HG03442 (cell line): Measurements from ENCODE around the gene TXNRD3.

Experiments used
- ATAC-seq: cut with Tn5 transposase; IDR thresholded peaks from one replicate; pipeline ENCODE4 v1.9.1; 2021; ENCODE audit warnings: mild to moderate bottlenecking, moderate library complexity; ENCODE audit not compliant: unreplicated experiment

Gene TXNRD3

DNA sequence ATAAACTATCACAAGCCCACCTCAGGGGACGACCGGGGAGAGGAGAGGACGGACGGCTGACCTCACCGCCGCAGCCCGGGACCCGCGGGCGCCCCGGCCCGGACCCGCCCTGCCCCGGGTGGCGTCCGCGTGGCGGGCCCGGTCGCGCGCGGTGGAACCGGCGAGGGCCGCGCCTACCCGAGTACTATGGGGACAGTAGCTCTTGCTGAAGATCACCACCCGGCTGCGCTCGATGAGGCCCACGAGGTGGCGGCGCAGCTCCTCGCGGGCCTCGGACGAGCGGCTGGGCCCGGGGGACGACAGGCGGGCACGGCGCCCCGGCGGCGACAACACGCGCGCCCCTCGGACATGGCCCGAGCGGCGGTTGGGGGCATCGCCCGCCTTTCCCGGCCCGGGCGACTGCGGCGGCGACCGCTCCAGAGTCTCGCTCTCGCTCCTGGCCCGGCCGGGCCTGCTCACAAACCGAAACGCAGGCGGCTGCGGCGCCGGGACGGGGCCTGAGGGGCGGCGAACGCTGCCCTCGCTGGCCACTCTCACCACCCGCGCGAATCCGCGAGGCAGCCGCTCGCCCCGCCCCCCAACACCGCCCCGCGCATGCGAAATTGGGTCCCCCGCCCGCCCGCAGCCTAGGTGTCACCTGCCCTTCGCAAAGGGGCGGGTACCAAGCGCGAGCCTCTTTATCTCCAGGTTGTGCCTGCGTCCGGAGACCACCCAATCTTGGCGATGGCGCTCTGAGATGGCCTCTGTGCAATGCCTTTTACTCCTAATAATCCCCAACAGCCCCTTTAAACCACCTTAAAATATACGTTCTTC lies at the start of gene TXNRD3:
TSS of gene TXNRD3 (minus strand) at position 554 of the 813 bp plus-strand sequence.
- ATAC-seq: no peak

DNA sequence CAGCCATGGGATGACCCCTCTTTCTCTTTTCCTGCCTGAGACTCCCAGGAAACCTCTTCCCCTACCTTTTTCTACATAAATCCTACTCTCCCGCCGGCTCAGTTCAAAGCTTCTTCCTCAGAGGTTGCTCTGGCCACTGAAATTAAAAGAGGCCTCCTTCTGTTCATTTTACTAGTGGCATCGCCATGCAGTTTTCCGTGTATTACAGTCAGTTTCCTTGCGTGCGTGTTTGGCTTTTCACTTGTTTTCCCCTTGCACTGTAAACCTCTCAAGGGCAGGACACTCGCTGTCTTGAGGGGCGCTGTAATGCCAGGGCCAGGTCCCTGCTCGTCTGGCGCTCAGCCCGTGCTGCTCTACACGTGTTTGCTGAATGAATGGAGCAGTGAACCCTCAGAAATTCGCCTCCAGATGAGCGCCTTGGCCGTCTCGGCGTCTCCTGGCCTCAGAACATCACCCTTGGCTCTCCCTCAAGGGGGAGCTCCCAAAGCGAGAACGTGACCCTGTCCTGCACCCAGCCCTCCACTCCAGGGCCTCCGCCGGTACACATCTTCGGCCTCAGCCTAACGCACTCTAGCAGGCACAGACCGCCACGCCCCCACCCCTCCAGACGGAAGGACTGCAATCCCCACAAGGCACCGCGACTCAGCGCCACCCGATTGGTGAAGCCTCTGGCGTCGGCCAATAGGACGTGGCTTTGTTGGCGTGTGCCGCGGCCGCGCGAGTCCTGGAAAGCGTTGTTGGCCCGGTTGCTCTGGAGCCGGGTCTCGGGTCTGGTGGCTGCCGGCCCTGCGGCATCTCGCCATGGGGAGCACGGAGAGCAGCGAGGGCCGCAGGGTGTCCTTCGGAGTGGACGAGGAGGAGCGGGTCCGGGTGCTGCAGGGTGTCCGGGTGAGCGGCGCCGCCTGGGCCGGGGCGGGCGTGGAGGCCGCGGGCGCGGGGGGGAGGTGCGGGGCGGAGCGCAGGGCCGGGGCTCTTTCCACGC lies 48.9 kb upstream of the TXNRD3 start, which contains the start of gene CHCHD6:
TSS of gene CHCHD6 (plus strand) at position 729 of the 982 bp plus-strand sequence. CDS start at position 802, 73 bp downstream.
- ATAC-seq: peak; percentile 96

DNA sequence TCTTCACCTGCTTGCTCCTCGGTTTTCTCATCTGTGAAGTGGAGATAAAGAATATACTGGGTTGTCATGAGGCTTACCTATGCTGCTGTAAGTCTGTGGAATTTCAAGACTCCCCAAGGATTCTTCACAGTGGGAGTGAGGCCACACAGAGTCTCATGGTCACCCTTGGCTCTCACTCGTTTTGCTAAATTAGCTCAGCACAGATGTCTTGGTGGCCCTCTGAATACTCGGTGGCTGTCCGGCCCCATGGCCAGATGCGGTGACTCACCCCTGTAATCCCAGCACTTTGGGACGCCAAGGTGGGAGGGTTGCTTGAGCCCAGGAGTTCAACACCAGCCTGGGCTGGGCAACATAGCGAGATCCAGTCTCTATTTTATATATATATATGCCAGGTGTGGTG lies 44.1 kb upstream of the TXNRD3 start:
- ATAC-seq: no peak

DNA sequence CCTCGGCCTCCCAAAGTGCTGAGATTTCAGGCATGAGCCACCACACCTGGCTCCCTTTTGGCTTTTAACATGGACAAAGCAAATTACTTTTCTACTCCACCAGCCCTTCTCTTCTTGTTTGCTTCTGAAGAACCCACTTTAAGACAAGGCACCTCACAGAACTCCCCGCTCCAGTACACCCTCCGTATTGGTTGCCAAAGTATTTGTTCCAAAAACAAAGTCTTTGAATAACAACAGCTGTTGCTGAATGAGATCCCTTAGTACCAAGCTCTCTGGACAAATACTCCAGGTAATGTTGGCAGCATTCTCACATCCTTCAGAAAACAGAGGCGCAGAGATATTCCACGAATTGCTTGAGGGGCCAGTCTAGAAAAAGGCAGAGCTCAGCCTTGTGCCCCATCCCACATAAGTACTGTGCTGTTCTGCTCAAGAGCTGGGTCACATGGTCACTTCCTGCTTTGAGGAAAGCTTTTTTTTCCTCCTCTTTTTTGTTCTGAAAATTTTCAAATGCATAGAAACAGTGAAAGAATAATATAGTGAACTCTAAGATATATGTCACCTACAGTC lies 41.9 kb upstream of the TXNRD3 start:
- ATAC-seq: no peak

DNA sequence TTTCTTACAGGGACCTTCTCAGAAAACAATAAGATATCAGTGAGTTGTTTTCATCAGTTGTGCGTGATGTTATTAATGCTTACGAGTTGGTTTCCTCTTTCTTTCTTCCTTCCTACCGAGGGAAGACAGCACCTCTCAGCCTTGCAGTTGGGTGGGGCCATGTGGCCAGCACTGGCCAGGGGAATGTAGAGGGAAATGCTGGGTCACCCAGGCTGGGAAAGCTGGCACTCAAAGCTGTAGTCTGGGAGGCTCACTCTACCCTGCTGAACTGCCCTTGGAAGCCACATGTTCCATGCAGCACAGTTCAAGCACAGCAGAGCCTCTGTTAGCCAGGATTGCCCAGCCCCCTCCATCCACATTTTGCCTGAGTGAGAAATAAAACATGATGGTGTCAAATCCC lies 39.0 kb upstream of the TXNRD3 start:
- no peak for ATAC-seq

DNA sequence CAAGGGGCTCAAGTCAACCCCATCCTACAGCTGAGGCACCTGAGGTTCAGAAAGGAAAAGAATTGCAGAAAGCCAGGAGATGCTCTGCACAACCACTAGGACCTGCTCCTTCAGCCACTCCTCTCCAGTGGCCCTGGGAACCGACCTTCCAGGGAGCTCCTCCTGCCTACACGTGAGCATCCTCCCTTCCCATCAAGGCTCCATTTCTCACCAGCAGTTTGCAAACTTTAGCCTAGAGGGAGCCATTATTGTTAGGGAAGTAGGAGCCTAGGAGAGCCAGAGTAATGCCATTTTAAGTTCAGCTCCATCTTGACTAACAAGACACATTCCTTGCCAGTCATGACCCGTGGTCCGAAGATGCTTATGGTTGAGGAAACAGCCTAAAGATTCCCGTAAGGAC lies 37.9 kb upstream of the TXNRD3 start:
- no peak for ATAC-seq

DNA sequence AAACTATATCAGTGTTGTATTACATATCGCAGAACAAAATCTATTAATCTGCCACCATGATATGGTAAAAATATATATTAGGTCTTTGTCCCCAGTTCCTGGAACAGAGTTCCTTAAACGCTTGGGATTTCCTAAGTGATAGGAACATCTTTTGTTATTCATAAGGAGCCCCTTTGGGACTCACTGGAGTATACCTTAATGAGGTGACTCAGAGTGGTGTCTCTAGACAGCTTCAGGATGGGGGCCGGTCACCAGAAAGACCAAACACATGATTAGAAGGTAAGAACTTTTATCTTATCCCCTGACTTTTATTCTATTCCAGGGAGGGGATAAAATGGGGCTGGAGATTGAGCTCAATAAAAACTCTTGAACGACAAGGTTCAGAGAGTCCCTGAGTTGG lies 36.8 kb upstream of the TXNRD3 start:
- no peak for ATAC-seq

DNA sequence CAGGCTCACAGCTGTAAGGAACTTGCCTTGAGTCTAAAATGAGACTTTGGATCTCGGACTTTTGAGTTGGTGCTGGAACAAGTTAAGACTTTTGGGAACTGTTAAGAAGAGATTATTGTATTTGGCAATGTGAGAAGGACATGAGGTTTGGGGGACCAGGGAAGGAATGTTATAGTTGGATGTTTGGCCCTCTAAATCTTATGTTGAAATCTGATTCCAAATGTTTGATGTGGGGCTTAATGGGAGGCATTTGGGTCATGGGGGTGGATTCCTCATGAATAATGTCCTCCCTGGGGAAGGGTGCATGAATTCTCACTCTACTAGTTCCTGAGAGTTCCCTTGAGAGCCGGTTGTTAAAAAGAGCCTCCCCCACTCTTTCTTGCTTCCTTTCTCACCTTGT lies 30.6 kb upstream of the TXNRD3 start:
- ATAC-seq: no peak

DNA sequence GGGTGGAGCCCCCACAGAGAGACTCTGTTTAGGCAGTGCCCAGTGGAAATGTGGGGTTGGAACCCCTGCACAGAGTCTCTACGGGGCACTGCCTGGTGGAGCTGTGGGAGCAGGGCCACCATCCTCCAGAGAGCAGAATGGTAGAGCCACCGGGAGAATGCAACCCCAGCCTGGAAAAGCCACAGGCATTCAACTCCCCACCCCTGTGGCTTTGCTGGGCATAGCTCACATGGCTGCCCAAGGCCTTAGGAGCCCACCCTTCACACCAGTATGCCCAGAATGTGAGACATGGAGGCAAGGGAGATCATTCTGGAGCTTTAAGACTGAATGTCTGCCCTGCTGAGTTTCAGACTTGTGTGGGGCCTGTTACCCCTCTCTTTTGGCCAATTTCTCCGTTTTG lies 30.1 kb upstream of the TXNRD3 start:
- ATAC-seq: no peak

DNA sequence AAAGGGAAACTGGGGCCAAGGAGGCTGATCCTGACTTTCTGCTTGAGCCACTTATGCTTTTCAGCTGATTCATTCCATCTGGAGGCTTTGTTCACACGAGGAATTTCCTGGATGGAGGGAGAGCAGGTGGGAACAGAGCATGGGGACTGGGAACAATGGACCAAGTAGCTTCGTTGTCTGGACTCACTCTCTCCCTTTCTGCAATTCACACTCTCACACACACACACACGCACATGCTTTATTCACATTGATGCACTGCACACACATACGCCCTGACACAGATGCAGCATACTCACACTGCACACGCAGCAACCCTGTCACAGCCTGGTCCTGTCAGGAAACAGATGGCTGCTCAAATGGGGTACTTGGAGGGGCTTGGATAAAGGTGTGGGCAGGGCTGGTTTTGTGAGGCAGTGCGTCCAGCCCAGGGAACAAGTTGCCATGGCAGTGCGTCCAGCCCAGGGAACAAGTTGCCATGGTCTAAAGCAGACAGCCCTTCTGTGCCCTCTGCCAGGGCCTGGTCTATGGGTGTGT lies 29.4 kb upstream of the TXNRD3 start:
- ATAC-seq: no peak

DNA sequence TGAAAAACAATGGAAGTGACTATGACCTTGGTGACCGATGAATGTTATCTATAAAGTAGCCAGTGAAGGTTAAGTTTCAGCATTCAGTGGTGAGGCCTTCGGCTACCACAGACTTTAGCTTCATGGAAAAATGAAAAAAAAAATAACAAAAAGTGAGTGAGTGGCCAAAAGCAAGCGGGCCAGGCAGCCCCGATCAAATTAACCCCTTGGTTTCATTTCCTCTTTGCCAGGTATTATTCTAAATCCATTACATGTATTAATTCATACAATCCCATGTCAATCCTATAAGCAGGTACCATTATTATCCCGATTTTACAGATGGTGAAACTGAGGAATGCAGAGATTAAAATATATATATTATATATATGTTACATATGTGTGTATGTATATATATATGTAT lies 28.1 kb upstream of the TXNRD3 start:
- ATAC-seq: no peak

DNA sequence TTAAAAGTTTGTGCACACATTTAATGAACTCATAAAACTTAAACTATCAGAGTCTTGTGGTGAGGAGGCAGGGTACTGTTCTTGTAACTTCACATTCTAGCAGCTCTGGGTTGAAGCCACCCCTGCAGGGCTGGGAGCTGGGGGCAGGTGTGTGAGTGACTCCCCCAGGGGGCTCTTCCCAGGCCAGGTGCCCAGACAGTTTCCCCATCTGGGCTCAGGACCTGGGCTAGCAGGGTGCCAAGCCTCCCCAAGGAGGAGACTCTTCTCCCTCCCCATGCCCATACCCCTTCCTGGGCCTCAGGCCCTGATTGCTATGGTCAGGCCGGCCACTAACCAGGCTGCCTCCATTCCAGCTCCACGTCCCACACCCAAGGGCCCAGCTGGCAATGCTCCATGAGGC lies 27.1 kb upstream of the TXNRD3 start:
- ATAC-seq: no peak

DNA sequence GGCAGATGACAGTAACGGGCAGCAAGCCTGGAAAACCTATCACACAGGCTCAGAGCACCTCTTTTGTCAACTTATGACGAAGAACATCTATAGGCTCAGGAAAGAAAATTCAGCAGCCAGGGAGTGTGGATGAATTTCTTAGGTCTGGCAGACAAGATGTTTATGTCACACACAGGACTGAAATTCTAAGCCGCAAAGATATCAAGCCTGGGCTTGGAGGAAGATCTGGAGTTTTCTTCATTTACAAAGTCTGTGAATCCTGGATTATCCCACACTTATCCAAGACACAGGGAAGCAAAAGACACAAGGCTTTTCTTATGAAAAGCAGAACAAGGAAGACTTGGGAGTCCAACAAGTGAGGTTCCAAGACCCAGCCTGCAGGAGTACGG lies 25.7 kb upstream of the TXNRD3 start:
- no peak for ATAC-seq

DNA sequence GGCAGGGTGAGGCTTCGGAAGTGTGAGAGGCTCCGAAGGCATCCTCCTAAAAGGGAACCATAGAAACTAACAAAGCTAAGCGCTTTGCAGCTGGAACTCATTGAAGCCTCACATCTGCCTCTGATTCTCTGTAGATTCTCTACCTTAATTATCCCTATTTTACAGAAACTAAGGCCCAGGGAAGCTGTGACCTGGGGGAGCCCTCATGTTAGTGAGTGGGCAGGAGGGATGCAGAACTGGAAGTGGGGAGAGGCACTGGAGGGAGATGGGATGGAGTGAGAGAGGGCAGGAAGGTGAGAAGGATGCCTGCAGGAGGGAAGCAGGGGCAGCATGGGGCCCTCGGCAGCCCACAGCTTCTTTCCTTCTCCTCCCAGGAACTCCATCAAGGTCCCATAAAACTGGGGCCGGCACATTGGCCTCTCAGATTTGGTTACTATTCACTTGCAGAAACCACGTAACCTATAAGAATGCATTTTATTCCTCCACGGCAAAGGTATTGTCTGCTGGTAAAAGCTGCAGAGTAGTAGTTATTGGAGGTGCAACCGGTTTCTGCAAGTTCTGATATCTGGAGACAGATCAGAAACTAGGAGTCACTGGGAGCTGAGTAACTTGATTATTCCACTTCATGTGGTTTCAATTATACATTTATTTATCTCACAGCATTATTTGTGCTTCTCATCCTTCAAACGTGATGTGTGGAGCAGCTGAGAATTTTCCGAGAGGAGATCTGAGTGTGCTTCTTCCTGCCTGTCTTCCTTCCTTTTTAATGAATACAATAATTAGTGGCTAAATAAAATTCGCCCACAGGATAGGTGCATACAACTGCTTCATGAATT lies 25.1 kb upstream of the TXNRD3 start:
- no peak for ATAC-seq

DNA sequence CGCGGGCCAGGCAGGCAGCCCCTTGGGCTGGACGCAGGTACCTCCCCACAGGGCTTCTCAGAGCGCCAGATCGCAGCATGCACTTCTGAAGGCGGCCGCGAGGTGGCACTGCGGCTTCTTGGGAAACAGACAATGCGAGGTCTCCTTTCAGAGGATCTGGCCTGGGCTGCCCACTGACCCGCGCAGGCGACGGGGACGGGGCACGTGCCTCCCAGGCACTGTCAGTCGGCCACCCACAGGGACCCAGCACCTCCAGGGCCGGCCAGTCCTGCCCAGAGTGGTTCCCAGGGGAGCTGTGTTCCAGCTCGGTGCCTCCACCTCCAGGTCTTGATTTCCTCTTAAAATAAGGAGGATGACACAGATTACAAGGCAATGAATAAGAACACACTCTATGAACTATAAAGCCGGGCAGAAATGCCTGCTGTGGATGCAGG lies 24.4 kb upstream of the TXNRD3 start:
- ATAC-seq: no peak

DNA sequence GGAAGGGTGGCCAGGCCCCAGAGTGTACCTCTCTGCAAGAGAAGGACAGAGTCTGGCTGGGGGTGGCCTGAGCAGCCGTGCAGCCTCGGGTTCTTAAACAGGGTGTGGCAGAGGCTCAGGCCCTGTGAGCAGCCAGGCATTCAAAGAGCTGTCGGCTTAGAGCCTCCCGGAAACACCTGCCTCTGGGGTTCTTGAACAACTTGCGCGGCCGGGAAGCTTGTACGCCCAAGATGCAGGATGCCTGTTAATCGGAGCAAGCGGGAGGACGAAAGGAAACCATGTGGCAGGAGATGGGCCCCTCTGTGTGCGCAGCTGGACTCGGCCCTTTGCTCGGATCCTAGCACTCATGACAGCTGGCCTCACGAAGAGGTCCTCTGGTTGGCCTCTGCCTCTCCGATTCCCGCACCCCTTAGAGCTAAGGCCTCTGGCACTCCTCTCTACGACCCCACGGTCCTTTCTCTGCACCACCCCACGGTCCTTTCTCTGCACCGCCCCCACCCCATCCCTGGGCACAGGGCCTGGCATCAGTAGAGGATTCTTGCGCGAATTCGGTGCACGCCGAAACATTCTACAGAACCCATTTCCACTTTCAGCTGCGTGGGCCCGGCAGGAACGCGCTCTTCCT lies 23.9 kb upstream of the TXNRD3 start:
- ATAC-seq: no peak

DNA sequence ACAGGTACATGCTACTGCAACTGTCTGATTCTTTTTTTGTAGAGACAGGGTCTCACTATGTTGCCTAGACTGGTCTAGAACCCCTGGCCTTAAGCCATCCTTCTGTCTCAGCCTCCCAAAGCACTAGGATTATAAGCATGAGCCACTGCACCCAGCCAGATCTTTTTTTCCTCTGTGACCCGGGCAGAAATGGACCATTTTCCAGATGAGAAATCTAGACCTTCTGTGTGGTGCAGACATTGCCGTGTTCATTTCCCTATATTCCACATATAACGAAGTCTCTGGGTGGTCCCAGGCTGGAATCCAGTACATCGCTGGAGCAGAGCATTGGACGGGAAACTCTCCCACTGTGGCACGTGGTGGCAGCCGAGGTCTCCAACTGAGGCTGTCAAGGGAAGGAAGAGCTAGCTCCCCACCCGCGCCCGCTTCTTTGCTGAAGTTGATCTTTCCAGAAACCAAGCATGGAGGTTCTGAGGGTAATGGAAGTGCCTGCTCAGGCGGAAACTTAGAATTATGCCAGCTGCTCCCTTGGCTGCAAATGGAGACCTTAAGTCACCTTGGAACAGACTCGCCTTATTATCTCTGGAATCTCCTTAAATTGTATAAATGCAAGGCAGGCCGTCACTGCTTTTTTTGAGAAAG lies 23.1 kb upstream of the TXNRD3 start:
- no peak for ATAC-seq

DNA sequence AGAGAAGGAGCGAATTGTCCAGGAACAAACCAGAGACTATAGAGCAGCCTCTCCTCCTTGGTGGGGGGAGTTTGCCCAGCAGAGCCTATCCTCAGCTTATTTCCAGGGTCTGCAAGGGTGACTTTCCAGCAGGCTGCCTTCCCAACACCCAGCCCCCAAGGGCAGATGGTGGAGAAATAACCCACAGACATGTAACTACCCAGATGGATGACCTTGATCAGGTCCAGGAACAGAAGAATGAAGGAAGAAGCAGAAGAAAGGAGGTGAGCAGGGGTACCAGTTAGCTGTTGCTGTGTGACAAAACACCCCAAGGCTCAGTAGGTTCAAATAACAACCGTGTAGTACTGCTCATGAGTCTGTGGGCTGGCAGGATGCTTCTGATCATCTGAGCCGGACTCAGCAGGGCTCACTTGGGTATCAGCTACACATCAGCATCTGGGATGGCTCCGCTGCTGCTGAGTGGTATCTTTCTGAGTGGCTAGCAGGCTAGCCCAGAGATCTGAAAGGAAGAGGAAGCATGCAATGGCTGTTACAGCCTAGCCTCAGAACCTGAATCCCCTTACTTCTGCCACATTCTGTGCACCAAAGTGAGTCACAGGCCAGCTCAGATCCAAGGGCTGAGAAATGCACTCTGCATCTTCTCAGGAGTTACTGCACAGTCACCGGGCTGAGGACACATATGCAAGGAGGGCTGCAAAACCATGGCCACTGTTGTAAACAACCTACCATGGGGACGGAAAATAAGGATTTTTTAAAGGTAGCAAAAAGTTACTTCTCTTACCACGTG lies 22.2 kb upstream of the TXNRD3 start:
- no peak for ATAC-seq

DNA sequence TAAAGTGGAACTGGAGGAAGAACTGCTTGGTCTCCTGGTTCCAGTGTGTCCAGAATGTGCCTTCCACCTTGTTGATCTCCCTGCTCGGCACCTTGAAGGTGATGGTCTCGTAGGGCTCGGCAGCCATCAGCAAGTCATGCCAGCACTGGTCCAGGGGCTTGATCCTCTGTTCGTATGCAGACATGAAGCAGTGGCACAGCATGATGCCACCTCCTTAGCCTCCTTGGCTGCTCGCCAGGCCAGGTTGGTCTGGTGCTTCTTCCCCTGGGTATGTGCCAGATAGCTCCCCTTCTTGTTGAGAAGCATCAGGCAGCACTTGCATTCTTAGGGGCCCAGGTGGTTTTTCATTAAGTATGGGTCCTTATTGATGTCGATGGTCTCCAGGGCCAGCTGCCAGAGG lies 17.8 kb upstream of the TXNRD3 start:
- ATAC-seq: no peak
